BJ (cell line): ENCODE measurements around the gene HHAT. TPM values are rescaled to one million over a fixed set of nuclear protein-coding genes. Genes with fewer than 3 reads are reported as not detected.

Source experiments
- CTCF ChIA-PET: fragments of 350-600 bp; formaldehyde crosslinking; extraction: SDS; loops from one replicate; lab custom pipeline; 2021; ENCODE audit warnings: antibody characterized with exemption, inconsistent platforms; lab: Yijun Ruan, JAX
- POLR2A ChIA-PET: fragments of 300-600 bp; sonication (Branson Sonifier 250); formaldehyde crosslinking; extraction: SDS; loops from one replicate; lab custom pipeline; 2021; ENCODE audit warnings: antibody characterized with exemption; lab: Charles Lee
- DNase-seq: peaks from one replicate; pipeline ENCODE4 v3.0.0-alpha.2; 2011; ENCODE audit warnings: low read depth
- H3K27me3 ChIP-seq: 2 replicates; pipeline ENCODE4 v1.6.0; 2011; ENCODE audit warnings: low read length; ENCODE audit not compliant: control insufficient read depth, insufficient read depth
- H3K36me3 ChIP-seq: 2 replicates; pipeline ENCODE4 v1.5.1; 2011; ENCODE audit warnings: low read length; ENCODE audit not compliant: control insufficient read depth, insufficient read depth
- H3K4me3 ChIP-seq: 2 replicates; pipeline ENCODE4 v1.5.1; 2011; ENCODE audit warnings: low read depth, mild to moderate bottlenecking, control low read depth, low read length
- polyA plus RNA-seq: library from polyadenylated mRNA; depleted of rRNA; stranded (reverse); fragments of >200 nt; gene quantifications from 2 replicates; pipeline ENCODE4 v1.2.3, GENCODE V29; 2011
- TF ChIP-seq, protein P1 (sequence below): IDR thresholded peaks from 2 replicates; pipeline ENCODE4 v1.5.1; 2011; ENCODE audit warnings: low read depth, mild to moderate bottlenecking, control low read depth, inconsistent platforms, low read length, moderate library complexity; ENCODE audit not compliant: insufficient read depth

Gene HHAT
- polyA plus RNA-seq, 1 experiment = 6.6 TPM

DNA sequence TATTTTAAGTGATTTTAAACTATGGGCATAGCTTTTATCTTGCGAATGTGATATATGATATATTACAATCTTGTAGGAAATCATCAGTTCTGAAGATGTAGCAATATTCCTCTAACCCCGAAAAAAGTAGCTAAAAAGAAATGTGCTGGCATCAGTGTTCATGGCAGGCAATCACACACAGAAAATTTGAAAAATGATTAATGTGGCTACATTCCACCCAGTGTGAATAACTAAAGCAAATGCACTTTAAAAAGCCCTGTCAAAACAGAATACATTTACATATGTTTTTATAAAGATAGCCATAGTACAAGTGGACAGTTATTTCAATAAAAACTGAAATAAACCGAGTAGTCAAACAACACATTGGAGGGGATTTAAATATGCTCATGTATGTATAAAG is 260.2 kb downstream of the HHAT start:
- CTCF ChIA-PET = interaction anchor here (4.7 to 10.5 kb wide), 2 partner anchors 9 to 545 kb away, joined by 27 to 175 read pairs; partner anchors contain the start of gene KCNH1
- H3K4me3 ChIP-seq = no peak overlapping the region
- POLR2A ChIA-PET = no interaction called here
- H3K36me3 ChIP-seq = no peaks in the 10 kb centered on the region
- H3K27me3 ChIP-seq = no peaks in the 10 kb centered on the region
- DNase-seq = no peak
- TF ChIP-seq, protein P1, sequence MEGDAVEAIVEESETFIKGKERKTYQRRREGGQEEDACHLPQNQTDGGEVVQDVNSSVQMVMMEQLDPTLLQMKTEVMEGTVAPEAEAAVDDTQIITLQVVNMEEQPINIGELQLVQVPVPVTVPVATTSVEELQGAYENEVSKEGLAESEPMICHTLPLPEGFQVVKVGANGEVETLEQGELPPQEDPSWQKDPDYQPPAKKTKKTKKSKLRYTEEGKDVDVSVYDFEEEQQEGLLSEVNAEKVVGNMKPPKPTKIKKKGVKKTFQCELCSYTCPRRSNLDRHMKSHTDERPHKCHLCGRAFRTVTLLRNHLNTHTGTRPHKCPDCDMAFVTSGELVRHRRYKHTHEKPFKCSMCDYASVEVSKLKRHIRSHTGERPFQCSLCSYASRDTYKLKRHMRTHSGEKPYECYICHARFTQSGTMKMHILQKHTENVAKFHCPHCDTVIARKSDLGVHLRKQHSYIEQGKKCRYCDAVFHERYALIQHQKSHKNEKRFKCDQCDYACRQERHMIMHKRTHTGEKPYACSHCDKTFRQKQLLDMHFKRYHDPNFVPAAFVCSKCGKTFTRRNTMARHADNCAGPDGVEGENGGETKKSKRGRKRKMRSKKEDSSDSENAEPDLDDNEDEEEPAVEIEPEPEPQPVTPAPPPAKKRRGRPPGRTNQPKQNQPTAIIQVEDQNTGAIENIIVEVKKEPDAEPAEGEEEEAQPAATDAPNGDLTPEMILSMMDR = no peak

DNA sequence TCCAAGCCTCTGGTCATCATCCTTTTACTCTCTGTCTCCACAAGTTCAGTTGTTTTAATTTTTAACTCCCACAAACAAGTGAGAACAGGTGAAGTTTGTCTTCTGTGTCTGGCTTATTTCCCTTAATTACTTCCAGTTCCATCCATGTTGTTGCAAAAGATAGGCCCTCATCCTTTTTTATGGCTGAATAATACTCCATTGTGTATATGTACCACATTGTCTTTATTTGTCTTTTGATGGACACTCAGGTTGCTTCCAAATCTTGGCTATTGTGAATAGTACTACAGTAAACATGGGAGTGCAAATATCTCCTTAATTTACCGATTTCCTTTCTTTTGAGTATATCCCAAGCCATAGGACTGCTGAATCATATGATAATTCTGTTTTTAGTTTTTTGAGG is 262.5 kb downstream of the HHAT start:
- ChIA-PET POLR2A (no interaction called here), CTCF (interaction anchor here (0.6 to 10.5 kb wide), 2 partner anchors 10 to 543 kb away, joined by 3 to 175 read pairs; partner anchors contain the start of gene KCNH1)
- no peaks in the 10 kb centered on the region for H3K36me3 ChIP-seq
- H3K4me3 ChIP-seq = no peak overlapping the region
- TF ChIP-seq, protein P1 = no peak
- no peak for DNase-seq
- no peaks in the 10 kb centered on the region for H3K27me3 ChIP-seq

DNA sequence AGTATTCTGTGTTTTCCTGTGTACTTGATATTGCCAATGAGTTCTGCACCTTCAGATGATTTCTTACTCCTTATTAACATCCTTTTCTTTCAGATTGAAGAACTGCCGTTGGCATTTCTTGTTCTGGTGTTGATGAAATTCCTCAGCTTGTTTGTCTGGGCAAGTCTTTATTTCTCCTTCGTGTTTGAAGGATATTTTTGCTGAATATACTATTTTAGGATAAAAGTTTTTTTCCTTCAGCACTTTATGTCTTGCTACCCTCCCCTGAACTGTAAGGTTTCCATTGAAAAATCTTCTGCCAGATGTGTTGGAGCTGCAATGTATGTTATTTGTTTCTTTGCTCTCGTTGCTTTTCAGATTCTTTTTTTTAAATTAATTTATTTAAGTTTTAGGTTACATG is 265.9 kb downstream of the HHAT start:
- POLR2A ChIA-PET = no interaction called here
- no peak for DNase-seq

DNA sequence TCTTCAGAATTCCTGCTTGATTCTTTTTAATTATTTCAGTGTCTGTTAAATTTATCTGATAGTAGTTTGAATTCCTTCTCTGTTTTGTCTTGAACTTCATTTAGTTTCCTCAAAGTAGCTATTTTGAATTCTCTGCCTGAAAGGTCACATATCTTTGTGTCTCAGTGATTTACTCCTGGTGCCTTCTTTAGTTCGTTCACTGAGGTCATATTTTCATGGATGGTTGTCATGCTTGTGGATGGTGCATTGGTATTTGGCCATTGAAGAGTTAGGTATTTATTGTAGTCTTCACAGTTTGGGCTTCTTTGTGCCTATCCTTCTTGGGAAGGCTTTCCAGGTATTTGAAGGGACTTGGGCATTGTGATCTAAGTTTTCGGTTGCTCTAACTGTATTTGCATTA is 267.9 kb downstream of the HHAT start:
- no peak overlapping the region for H3K4me3 ChIP-seq
- TF ChIP-seq, protein P1 = no peak
- POLR2A ChIA-PET = interaction anchor here (0.5 kb wide), 1 partner anchor 80 kb away, joined by 4 read pairs; no protein-coding TSS in a partner anchor
- CTCF ChIA-PET = interaction anchor here (1.7 to 4.4 kb wide), 3 partner anchors 10 to 537 kb away, joined by 6 to 27 read pairs (median 20); partner anchors contain the start of gene KCNH1
- H3K27me3 ChIP-seq = no peaks in the 10 kb centered on the region
- no peak for DNase-seq
- H3K36me3 ChIP-seq = no peaks in the 10 kb centered on the region

More for the DNA sequence above, 265.9 kb downstream of the HHAT start:
- TF ChIP-seq, protein P1 = no peak
- Histone ChIP-seq H3K4me3 (no peak overlapping the region), H3K36me3 (no peaks in the 10 kb centered on the region), H3K27me3 (no peaks in the 10 kb centered on the region)
- CTCF ChIA-PET = interaction anchor here (0.6 to 0.7 kb wide), 4 partner anchors 186 to 495 kb away, joined by 3 to 4 read pairs (median 3); no protein-coding TSS in a partner anchor

DNA sequence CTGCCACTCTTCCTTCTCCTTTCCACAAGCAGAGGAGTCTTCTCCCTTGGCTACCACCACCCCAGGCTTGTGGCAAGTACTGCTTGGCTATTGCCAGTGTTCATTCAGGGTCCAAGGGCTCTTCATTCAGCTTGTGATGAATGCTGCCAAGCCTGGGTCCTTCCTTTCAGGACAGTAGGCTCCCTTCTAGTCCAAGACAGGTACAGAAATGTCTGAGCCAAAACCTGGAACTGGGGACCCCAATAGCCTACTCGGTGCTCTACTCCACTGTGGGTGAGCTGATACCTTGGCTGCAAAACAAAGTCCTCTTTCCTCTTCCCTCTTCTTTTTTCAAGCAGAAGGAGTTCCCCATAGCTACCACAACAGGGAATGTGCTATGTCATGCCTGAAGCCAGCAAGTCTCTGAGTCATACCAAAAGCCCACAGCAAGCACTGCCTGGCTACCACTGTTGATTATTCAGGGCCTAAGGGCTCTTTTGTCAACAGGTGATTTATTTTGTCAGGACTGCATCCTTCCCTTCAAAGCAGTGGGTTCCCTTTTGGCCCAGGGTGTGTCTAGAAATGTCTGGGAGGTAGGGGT is 268.9 kb downstream of the HHAT start:
- CTCF ChIA-PET = interaction anchor here (0.6 to 4.4 kb wide), 4 partner anchors 11 to 536 kb away, joined by 4 to 27 read pairs (median 13); partner anchors contain the start of gene KCNH1
- POLR2A ChIA-PET = interaction anchor here (1.2 kb wide), 1 partner anchor 536 kb away, joined by 8 read pairs; no protein-coding TSS in a partner anchor
- peak; percentile 81 for DNase-seq
- TF ChIP-seq, protein P1 = no peak
- H3K27me3 ChIP-seq = no peaks in the 10 kb centered on the region
- no peak overlapping the region for H3K4me3 ChIP-seq
- H3K36me3 ChIP-seq = no peaks in the 10 kb centered on the region
